B cell (primary cell): ENCODE data around the gene RNF38. TPM values are rescaled to one million over a fixed set of nuclear protein-coding genes. Genes with fewer than 3 reads are reported as not detected.

Source experiments
- ATAC-seq: fragments of 200-7000 bp; cut with Tn5 transposase; one replicate; pipeline ENCODE4 v1.10.0; 2021; ENCODE audit warnings: low read depth, mild to moderate bottlenecking, moderate number of reproducible peaks, moderate library complexity
- CTCF ChIA-PET: fragments of 350-600 bp; sonication (Branson Sonifier 250); formaldehyde crosslinking; loops from one replicate; lab custom pipeline; 2021; ENCODE audit warnings: antibody characterized with exemption, inconsistent platforms; lab: Charles Lee
- POLR2A ChIA-PET: fragments of 350-600 bp; sonication (Branson Sonifier 250); formaldehyde crosslinking; loops from one replicate; lab custom pipeline; 2021; ENCODE audit warnings: antibody characterized with exemption; lab: Charles Lee
- DNase-seq: peaks from one replicate; pipeline ENCODE4 v3.0.0; 2013
- H2AFZ ChIP-seq: 2 replicates; pipeline ENCODE4 v1.6.1; 2012; ENCODE audit warnings: mild to moderate bottlenecking, low read depth, low read length; ENCODE audit not compliant: insufficient read depth, poor library complexity, severe bottlenecking
- H3K27ac ChIP-seq, 2 donors: 1 replicate in 1 of 2; 2 replicates in 1 of 2; pipeline ENCODE4 v1.5.1; 2012 to 2013; ENCODE audit warnings: low read length in 2 of 2, mild to moderate bottlenecking in 2 of 2, moderate library complexity in 1 of 2
- H3K27me3 ChIP-seq, 4 experiments: fragments of 200-600 bp in 1 of 4; sonication (generic) in 1 of 4; replicated peaks in 1 of 4; 1 replicate in 2 of 4; 2 replicates in 2 of 4; pipeline versions ENCODE4 v1.6.1 to v1.7.0; 2013 to 2016; ENCODE audit warnings: low read length in 3 of 4, mild to moderate bottlenecking in 2 of 4, mixed read lengths in 1 of 4, moderate library complexity in 1 of 4; ENCODE audit not compliant: insufficient read depth in 4 of 4, control insufficient read depth in 3 of 4; ENCODE audit errors: control extremely low read depth in 1 of 4
- H3K36me3 ChIP-seq, 2 experiments: replicated peaks in 1 of 2; 1 replicate in 1 of 2; 2 replicates in 1 of 2; pipeline versions ENCODE4 v1.6.1 to v1.7.1; 2013; ENCODE audit warnings: low read length in 1 of 2; ENCODE audit not compliant: insufficient read depth in 2 of 2, control insufficient read depth in 1 of 2; ENCODE audit errors: control extremely low read depth in 1 of 2, extremely low read depth in 1 of 2
- H3K4me1 ChIP-seq, 2 donors: fragments of 200-600 bp in 1 of 2; sonication (generic) in 1 of 2; 1 replicate in 1 of 2; 2 replicates in 1 of 2; pipeline versions ENCODE4 v1.5.1 to v1.6.1; 2013 to 2017; ENCODE audit warnings: low read length in 2 of 2; ENCODE audit not compliant: control insufficient read depth in 2 of 2, insufficient read depth in 2 of 2
- H3K4me2 ChIP-seq: replicated peaks from 2 replicates; pipeline ENCODE3; 2012; ENCODE audit warnings: mild to moderate bottlenecking, low read depth, low read length; ENCODE audit not compliant: poor library complexity, severe bottlenecking
- H3K4me3 ChIP-seq, 5 experiments: fragments of 200-600 bp in 1 of 5; sonication (generic) in 1 of 5; 1 replicate in 3 of 5; 2 replicates in 2 of 5; pipeline versions ENCODE4 v1.5.1 to v1.7.0; 2011 to 2016; ENCODE audit warnings: low read length in 4 of 5, mild to moderate bottlenecking in 4 of 5, low read depth in 2 of 5, control low read depth in 1 of 5, moderate library complexity in 1 of 5; ENCODE audit not compliant: insufficient read depth in 1 of 5; ENCODE audit errors: control extremely low read depth in 1 of 5, extremely low read depth in 1 of 5
- H3K79me2 ChIP-seq: fragments of 200-600 bp; sonication (generic); one replicate; pipeline ENCODE4 v1.6.0; 2016; ENCODE audit warnings: low read length; ENCODE audit not compliant: control insufficient read depth, insufficient read depth
- H3K9ac ChIP-seq: fragments of 200-600 bp; sonication (generic); 2 replicates; pipeline ENCODE4 v1.6.1; 2017; ENCODE audit warnings: mild to moderate bottlenecking, low read length, moderate library complexity
- H3K9me3 ChIP-seq, 3 donors: one replicate each; pipeline versions ENCODE4 v1.6.1 to v1.7.1; 2013; ENCODE audit warnings: low read length in 2 of 3; ENCODE audit not compliant: control insufficient read depth in 2 of 3, insufficient read depth in 1 of 3; ENCODE audit errors: control extremely low read depth in 1 of 3
- H4K20me1 ChIP-seq: 2 replicates; pipeline ENCODE4 v1.6.0; 2012; ENCODE audit warnings: mild to moderate bottlenecking, low read length; ENCODE audit not compliant: insufficient read depth, control insufficient read depth, poor library complexity, severe bottlenecking
- H3K27ac Mint-ChIP-seq: one replicate; pipeline ENCODE4 v1.8.0; 2021; ENCODE audit warnings: mixed read lengths
- H3K27me3 Mint-ChIP-seq: one replicate; pipeline ENCODE4 v1.8.0; 2021; ENCODE audit warnings: mixed read lengths
- H3K4me1 Mint-ChIP-seq: one replicate; pipeline ENCODE4 v1.8.0; 2021; ENCODE audit warnings: mixed read lengths
- H3K4me3 Mint-ChIP-seq: one replicate; pipeline ENCODE4 v1.8.0; 2021; ENCODE audit warnings: mixed read lengths
- H3K9me3 Mint-ChIP-seq: one replicate; pipeline ENCODE4 v1.8.0; 2022; ENCODE audit warnings: mixed read lengths; ENCODE audit not compliant: insufficient read depth
- EZH2 ChIP-seq: IDR thresholded peaks from 2 replicates; pipeline ENCODE4 v1.6.1; 2012; ENCODE audit warnings: borderline replicate concordance, low read depth, mild to moderate bottlenecking, moderate library complexity, low read length; ENCODE audit not compliant: insufficient read depth, poor library complexity, severe bottlenecking
- WGBS: methylation state at CpG from one replicate; pipeline ENCODE4 v1.1.5; 2013; ENCODE audit warnings: missing lambda C conversion rate; ENCODE audit not compliant: insufficient coverage; 5-methylcytosine and 5-hydroxymethylcytosine counted together
- intact Hi-C: fragments of 100-400 bp; cut with micrococcal nuclease; formaldehyde crosslinking; loops from one replicate; pipeline ENCODE4 v1.10.0; 2022
- polyA plus RNA-seq: library from polyadenylated mRNA; depleted of rRNA; stranded (reverse); fragments of >200 nt; gene quantifications from 2 replicates; pipeline ENCODE4 v1.2.3, GENCODE V29; 2012
- total RNA-seq, 2 donors: library from RNA; stranded (reverse); fragments of 120-200 nt in 1 of 2; gene quantifications; 1 replicate in 1 of 2; 2 replicates in 1 of 2; pipeline versions ENCODE4 v1.2.3 to v1.2.4, GENCODE V29; 2013 to 2022
- TF ChIP-seq, protein P1 (sequence below): fragments of 200-600 bp; IDR thresholded peaks from one replicate; pipeline ENCODE4 v1.8.0; 2022; ENCODE audit warnings: antibody characterized with exemption, mild to moderate bottlenecking

Gene RNF38
- total and polyA plus RNA-seq, 2 donors (not counting 1 experiment from before 2014, with no cell fraction given), result 25.2 to 81.6 TPM

GRCh38 chr9:36401164-36401740 lies 1.2 kb upstream of the RNF38 start:
- H3K9me3 Mint-ChIP-seq, result no peaks in the 10 kb centered on the region
- ATAC-seq, result peak; percentile 70
- H3K27ac Mint-ChIP-seq, result peak overlapping the region; percentile 93
- Histone ChIP-seq H4K20me1 (peaks cover 12% of the 10 kb centered on the region), H3K9ac (peak overlapping the region; percentile 99), H2AFZ (peak overlapping the region; percentile 77), H3K4me3 (peak overlapping the region; percentile 66 to 90 (median 74)), H3K4me1 (peaks cover 18 to 21% of the 10 kb centered on the region in 2 donors), H3K27ac (peak overlapping the region; percentile 94 to 98), H3K27me3 (no peaks in the 10 kb centered on the region), H3K79me2 (peaks cover 72% of the 10 kb centered on the region), H3K4me2 (peak overlapping the region; percentile 84), H3K36me3 (peaks cover 0 to 1% of the 10 kb centered on the region in 2 experiments), H3K9me3 (no peaks in the 10 kb centered on the region)
- no peaks in the 10 kb centered on the region for H3K27me3 Mint-ChIP-seq
- TF ChIP-seq EZH2, result no peak
- TF ChIP-seq, protein P1, sequence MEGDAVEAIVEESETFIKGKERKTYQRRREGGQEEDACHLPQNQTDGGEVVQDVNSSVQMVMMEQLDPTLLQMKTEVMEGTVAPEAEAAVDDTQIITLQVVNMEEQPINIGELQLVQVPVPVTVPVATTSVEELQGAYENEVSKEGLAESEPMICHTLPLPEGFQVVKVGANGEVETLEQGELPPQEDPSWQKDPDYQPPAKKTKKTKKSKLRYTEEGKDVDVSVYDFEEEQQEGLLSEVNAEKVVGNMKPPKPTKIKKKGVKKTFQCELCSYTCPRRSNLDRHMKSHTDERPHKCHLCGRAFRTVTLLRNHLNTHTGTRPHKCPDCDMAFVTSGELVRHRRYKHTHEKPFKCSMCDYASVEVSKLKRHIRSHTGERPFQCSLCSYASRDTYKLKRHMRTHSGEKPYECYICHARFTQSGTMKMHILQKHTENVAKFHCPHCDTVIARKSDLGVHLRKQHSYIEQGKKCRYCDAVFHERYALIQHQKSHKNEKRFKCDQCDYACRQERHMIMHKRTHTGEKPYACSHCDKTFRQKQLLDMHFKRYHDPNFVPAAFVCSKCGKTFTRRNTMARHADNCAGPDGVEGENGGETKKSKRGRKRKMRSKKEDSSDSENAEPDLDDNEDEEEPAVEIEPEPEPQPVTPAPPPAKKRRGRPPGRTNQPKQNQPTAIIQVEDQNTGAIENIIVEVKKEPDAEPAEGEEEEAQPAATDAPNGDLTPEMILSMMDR, result no peak
- CTCF ChIA-PET, result interaction anchor here (11.7 kb wide), 1 partner anchor 154 kb away, joined by 456 read pairs; no protein-coding TSS in a partner anchor
- peaks cover 27% of the 10 kb centered on the region for H3K4me1 Mint-ChIP-seq
- POLR2A ChIA-PET, result interaction anchor here (0.5 to 1.9 kb wide), 3 partner anchors 85 to 103 kb away, joined by 4 to 7 read pairs (median 4); no protein-coding TSS in a partner anchor
- intact Hi-C loops, result loop anchor here (2.0 to 10.0 kb wide), 5 partner anchors 171 to 594 kb away; partner anchors contain the start of genes CLTA and MELK
- no peak for DNase-seq
- peak overlapping the region; percentile 88 for H3K4me3 Mint-ChIP-seq
- WGBS, result 0% methylated on average over 21 of the region's 33 CpGs
